A204.1 (cell line): Measurements from ENCODE around the gene NDUFS2.
"Not testable (repeated sequence)": the region's sequence is repeated elsewhere in the genome, so short reads cannot be mapped to it uniquely, and the experiment has no call there.

ENCODE experiments used
- FAIRE-seq: peaks from 2 replicates; lab custom pipeline; 2012; peaks lifted over from hg19 to GRCh38; lab: Jason Lieb, UNC

Gene NDUFS2

DNA sequence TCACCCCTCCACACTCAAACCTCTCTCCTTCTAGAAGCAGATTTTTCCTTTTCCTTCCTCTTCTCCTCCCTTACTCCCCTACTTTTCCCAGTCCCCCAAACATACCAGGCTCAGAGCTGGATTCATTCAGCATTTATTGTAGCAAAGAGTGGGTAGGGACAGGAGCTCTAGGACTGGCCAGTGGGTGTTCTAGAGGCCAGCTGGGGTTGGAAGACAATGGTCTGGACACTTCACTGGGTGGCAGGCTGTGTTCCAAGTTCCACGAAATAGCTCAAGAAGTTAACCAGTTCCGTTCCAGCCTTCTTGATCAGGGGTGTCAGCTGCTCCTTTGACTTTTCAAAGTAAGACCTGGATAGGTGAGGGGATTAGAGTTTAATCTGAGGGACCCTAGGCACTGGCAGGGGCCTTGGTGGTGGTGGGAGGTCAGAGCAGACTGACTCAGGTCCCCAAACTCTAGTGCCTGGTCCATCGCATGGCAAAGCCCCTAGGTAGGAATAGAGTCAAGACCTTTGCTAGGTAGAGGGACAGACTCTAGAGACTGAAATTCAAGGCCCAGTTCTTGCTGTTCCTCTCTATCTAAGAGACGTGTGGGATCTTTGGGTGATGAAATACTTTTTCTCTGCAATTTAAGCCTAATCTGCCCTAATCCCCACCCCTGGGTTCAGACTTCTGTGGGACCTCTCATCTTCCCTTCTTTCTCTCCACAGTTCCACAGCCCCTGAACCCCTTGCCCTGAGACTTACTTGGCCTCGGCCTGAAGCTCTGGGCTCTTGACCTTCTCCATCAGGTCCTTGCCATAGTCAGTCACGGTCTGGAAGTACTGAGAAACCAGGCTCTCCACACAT lies 20.2 kb downstream of the NDUFS2 start:
- FAIRE-seq: no peak

DNA sequence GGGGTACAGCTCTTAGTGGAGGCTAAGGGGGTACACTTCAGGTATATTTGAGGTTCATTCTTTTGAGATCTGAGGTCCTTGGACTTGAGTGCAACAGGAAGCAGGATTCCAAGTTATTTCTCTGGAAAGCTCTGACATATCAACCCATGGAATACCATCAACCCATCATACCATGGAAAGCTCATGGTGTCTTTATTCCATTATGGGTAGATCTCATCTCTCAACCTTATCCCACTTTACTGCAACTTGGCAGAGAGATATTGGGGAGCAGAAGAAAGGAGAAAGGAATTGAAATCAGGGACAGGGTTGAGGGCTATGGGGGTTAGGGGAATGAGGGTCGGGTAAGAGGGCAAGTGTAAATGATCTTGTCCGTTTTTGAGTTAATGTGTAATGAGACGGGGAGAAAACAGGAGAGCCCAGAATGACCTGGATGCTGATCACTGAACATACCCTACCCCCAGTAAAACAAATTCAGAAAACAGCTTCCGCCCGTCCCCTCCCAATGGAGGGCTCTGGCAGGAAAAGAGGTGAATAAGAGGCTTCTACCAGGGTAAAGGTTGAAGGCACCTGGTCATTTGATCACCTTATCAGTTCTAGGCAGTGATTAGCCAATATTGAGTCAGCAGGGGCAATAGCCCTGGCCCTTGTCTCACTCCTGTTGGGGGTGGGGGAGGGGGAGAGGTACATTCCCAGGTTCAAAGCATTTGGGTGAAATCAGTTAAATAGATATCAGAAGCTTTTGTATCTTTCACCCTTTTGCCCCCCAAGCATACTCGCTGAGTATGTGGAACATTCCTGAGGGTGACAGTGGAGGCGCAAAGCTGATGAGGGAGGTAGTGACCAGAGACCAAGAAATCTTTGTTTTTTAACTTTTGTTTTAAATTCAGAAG lies 21.9 kb downstream of the NDUFS2 start:
- FAIRE-seq: no peak

DNA sequence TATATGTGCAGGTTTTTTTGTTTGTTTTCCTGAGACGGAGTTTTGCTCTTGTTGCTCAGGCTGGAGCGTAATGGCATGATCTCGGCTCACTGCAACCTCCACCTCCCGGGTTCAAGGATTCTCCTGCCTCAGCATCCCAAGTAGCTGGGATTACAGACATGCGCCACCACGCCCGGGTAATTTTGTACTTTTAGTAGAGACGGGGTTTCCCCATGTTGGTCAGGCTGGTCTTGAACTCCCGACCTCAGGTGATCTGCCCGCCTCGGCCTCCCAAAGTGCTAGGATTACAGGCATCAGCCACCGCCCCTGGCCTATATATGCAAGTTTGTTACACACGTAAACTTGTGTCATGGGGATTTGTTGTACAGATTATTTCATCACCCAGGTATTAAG lies 22.5 kb downstream of the NDUFS2 start:
- FAIRE-seq: not testable (repeated sequence)

DNA sequence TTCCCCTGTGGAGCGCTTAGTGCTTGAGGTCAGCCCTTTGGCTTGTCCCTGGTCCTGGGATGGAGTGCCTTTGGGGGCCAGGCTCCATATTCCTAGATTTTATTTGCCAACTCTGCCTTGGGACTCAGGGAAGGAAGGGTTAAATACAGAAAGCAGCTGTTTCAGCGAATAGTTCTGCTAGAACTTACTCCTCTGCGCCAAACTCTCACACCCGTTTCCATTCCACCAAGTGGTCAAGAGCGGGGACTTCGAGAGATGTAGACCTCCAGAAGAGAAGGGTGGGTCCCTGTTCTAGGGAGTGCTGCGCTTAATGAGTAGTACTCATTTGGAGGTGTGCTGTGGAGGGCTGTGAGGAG lies 23.0 kb downstream of the NDUFS2 start:
- FAIRE-seq: no peak

DNA sequence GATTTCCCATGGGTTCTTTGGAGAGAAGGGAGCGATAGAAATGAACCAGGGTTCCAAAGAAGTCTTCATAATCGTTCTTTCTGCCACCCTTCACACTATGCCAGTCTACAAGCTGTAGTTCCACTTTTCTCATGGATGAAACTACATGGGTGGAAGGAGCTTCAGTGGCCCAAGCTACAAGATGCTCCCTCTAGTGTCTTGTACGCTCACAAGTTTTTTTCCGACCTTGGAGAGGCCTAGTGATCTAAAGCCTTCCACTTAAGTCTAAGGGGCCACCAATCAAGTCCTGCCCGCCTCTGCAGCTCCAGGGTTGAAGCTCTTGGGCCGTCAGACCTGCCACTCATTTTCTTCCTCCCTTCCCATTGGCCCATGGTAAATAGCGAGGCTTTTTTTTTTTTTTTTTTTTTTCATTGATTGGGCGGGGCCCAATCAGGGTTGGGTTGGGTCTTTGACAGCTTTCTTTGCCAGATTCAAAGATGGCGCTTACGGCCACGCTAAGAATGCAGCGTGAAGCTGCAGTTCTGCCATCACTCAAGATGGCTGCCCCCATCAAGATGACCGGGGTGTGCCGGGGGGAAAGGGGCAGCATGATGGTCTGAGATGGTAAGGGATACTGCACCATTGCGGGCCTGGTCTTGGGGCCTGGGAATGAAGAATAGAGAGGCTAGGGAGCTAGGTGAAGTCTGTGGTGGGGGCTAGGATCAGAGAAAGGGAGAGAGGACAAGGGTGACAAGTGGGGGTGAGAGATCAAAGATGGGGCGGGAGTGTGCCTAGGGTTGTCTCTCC lies 23.6 kb downstream of the NDUFS2 start, which contains the start of gene TOMM40L:
TSS of gene TOMM40L (plus strand) at position 527 of the 786 bp plus-strand sequence. CDS start 430 bp downstream, outside the sequence.
- FAIRE-seq: peak; percentile 99

DNA sequence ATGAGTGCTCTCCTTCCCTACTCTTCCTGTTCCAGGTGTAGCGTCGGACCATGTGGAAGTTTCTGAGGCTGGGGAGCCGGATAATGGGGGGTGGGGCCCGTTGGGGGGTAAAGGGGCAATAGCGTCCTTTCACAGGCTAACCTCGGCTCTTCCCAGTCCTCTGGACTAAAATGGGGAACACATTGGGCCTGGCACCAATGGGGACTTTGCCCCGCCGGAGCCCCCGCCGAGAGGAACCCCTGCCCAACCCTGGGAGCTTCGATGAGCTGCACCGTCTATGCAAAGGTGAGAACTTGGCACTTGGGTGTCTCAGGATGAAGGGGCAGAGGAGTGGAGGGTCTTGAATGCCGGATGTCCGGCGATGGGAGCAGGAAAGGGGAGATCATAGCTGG lies 24.1 kb downstream of the NDUFS2 start:
- no peak for FAIRE-seq

DNA sequence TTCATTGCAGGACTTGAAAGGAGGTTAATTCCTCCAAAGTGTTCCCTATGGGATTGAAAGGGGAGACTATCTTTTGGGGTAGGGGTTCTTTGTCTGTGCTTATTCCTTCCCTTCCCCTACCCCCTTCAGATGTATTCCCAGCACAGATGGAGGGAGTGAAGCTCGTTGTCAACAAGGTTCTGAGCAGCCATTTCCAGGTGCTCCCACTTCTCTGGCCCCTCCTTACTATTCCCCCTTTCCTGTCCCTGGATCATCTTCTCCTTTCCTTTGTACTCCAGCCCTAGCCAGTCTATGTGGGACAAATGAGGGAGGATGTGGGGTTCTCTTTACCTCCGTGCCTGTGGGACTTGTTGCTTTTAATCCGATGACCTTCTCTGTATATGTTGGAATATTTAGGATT lies 24.6 kb downstream of the NDUFS2 start:
- no peak for FAIRE-seq

DNA sequence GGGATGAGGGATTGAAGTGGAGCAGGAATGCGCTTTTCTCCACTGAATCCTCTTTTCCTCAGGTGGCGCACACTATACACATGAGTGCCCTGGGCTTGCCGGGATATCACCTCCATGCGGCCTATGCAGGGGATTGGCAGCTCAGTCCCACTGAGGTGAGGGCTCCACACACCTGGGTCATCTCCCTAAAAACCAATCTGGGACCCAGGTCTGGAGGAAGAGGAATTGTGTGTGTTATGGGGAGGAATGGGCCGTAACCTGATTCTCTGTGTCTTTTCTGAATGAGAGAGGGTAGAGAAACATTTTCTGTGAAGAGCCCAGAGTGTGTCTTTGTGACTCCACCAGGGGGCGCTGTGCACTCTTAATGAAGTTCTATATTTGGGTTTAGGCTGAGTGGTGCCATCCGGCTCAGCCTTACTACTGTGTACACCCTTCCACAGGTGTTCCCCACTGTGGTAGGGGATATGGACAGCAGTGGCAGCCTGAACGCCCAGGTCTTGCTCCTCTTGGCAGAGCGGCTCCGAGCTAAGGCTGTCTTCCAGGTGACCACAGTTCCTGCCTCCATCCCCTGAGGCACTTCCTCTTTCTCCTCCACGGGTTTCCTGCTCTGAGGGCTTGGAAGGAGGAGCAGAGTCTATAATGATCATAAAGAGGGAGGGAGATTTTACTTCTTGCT lies 25.2 kb downstream of the NDUFS2 start:
- peak; percentile 37 for FAIRE-seq

DNA sequence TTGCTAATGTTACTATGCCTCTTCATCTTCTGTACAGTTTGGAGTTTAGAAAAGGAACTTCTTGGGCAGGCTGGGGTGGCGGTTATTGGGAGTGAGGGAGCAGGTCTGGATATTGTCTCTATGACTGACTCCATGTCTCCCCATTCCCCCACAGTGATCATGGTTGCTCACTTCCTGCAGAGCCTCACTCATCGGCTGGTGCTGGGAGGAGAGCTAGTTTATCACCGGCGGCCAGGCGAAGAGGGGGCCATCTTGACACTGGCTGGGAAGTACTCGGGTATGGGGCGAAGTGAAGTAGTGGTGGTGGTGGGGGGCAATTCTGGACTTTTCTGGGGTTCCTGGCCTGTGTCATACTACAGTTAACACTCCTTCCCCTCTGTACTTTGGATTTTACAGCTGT lies 25.9 kb downstream of the NDUFS2 start:
- FAIRE-seq: no peak

DNA sequence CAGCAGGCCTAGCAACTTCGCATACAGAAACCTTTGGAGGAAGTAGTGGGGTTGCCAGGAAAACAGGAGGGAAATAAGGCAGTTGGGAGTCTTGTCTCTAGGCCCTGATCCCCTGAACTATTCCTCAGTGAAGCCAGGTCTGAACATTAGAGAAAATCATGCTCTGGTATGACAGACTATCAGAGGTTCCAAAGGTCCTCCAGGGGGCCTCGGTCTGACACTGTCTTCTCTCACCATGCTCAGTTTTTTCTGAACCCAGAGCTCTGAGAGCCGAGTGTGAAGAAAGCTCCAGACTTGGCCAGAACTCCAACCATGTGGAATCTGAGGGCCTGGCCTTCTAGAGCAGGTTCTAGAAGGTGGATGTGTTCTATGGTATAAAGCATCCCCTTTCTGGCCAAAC lies 27.7 kb downstream of the NDUFS2 start:
- FAIRE-seq: no peak

DNA sequence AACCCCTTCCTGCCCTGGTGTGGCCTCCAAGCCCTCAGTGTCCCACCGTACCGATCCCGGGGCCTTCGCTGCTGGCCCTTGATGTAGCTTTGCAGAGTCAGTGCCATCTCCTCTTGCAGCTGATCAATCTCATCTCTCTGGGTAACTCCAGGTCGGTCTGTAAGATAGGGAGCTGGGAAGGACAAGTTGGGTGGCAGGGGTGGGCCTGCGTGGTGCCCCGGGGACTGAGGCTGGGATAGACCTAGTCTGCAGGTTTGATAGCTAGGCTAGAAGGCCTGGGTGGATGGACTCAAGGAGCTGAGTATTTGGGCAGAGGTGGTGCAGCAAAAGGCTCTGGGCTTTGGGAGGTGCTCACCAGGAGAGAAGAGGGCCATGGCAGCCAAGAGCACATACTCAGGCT lies 28.6 kb downstream of the NDUFS2 start:
- FAIRE-seq: no peak

DNA sequence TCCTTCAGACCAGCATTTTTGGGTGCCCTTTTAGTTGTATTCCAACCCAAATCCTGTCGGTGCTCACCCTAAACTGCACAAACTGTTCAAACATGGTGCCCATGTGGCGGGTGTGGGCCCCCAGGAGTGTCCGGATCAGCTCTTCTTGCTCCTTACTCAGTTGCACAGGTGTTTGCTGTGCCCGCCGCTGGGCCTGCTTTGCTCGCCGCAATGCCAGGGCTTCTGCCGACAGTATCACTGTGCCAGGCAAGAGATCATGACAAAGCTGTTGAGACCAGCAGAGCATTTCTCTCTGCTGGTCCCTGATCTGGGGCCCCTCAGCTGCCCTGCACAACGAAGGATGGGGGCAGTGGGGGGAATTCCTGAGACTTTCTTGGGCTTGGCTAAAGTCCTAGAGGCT lies 30.9 kb downstream of the NDUFS2 start:
- no peak for FAIRE-seq

DNA sequence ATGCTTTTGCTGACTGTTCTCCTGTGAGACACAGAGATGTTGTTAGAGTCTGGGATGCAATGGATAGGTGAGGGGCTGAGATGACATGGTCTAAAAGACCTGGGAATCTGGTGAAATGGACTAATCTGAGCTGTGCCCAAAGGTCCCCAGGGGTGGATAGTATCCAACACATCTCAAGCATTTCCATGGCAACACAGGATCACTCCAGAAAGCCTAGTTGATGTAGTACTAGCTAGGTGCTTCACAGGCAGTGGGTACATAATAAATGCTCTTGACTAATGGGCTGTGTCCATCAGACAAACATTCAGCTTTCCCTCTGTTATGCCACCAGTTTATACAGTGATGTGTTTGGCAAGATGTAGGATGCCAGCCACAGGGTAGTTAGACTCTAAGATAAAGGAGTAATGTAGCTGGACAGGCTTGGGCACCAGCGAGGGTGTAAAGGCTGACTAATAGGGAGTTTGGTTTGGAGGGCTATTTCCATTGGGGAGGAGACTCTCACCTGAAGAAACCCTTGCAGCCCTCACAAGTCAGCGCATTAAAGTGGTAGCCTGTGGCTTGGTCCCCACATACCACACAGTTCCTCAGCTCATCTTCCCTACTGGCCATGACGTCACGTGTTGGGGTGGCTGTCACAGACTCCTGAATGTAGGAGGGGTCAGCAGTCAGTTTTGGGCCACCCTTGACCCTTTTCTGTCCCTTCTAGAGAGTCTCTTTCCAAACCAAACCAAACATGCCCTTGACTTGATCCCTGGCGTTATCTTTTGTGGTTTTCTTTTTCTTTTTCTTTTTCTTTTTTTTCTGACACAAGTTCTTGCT lies 34.0 kb downstream of the NDUFS2 start:
- no peak for FAIRE-seq

DNA sequence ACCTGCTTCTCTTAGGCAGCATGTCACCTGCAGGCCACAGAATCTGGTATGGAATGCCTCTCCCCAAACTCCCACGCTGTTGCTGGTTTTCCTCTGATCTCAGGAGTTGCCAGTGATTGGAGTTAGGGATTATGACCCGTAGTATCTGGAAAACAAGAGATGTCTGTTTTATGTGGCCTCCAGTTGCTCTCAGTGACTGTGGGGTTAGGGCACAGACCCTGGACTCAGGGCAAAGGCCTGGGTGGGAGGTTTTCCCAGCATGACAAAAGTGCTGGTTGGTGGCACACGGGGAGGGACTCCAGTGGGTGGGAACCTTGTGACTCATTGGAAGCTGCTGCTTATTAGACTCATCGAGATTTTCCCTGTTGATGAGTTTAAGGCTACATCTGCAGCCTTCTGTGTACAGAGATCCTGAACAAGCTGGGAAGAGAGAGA lies 35.9 kb downstream of the NDUFS2 start, which contains the start of gene NR1I3:
TSS of gene NR1I3 (minus strand) at position 165 of the 435 bp plus-strand sequence. CDS start 1,638 bp downstream, outside the sequence.
- FAIRE-seq: no peak

DNA sequence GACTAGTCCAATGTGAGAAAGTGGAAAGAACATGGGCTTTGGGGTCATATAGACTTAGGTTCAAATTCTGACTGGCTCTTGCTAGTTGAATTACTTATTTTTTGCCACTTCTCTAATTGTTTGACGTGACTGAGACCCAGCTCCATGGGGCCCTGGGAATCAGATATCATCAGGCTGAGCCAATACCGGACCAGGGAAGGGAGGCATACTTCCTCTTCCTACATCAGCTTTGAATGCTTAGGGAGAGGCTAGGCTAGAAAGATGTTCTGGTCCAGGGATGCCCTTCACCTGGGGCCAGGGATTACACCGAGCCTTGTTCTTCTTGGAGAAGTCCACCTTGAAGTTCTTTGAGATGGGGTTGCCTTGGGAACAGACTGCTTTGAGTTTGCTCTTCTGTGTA lies 39.5 kb downstream of the NDUFS2 start:
- no peak for FAIRE-seq

DNA sequence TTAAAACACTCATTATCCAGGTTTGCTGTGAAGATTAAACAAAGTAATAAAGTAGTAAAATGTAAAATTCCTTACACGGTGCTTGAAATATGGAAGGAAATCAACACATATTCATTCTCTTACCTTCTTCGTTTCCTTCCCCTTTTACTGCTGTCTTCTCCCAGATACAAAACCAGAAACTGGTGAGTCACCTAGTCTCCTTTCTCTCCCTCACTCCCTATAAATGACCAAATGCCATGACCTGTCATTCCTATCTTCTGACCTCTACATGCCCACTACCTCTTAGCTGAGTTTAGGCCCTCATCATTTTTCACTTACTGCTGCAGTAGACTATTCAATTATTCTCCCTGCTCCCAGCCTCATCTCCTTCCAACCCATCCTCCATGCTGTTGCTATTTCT lies 40.1 kb downstream of the NDUFS2 start:
- no peak for FAIRE-seq

DNA sequence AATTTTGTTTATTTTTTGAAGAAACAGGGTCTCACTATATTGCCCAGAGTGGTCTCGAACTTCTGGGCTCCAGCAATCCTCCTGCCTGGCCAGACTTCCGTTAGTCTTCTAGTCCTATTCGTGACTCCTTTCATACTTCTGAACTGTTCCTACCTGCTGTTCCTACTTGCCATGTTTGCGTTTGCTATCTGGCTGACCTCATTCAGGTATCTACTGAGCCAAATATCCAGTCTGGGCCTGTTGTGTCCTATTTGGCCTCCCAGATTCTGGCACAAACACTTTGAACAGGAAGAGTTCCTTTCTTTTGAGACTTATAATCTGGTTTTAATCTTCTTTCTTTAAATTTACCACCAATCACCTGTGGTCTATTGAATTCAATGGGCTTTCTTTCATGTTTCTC lies 42.7 kb downstream of the NDUFS2 start:
- FAIRE-seq: no peak

DNA sequence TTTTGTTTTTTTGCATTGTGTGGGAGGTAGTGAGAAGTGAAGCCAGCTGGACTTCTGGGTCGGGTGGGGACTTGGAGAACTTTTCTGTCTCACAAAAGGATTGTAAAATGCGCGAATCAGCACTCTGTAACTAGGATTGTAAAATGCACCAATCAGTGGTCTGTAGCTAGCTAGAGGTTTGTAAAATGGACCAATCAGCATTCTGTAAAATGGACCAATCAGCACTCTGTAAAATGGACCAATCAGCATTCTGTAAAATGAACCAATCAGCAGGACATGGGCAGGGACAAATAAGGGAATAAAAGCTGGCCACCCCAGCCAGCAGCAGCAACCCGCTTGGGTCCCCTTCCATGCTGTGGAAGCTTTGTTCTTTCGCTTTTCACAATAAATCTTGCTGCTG lies 47.9 kb downstream of the NDUFS2 start:
- not testable (repeated sequence) for FAIRE-seq

DNA sequence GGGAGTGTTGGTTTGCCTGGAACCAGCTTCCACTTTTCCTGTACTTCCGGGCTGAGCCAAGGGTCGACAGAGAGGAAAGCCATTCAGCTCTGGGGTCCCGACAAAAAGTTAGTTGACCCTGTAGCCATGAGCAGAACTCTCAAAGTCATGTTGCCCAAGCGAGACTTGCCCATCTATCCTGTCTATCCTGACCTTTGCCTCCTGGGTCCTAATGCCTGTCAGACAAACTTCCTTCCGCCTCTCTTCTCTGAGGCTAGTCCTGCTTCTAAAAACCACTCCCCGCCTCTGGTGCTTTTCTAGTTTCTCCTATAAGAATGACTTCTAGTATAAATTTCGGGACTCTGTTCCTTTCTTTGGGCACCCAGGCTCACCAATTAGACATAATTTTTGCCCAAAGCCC lies 48.7 kb downstream of the NDUFS2 start:
- FAIRE-seq: no peak

DNA sequence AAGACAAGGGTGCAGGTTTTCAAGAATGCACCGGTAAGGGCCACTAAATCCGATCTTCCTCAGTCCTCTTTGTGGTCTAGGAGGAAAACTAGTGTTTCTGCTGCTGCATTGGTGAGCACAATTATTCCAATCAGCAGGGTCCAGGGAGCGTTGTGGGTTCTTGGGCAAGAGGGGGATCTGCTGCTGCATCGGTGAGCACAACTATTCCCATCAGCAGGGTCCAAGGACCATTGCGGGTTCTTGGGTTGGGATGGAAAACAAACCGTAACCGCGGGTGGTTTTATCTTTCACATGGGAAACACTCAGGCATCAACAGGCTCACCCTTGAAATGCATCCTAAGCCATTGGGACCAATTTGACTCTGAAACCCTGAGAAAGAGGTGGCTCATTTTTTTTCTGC lies 49.4 kb downstream of the NDUFS2 start:
- no peak for FAIRE-seq

DNA sequence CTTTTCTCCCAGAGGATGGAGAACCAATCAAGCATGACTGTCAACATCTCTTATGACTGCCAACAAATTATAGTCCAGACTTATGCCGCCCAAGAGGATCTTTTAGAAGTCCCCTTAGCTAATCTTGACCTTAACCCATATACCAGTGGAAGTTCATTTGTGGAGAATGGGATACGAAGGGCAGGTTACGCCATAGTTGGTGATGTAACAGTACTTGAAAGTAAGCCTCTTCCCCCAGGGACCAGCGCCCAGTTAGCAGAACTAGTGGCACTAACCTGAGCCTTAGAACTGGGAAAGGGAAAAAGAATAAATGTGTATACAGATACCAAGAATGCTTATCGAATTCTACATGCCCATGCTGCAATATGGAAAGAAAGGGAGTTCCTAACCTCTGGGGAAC lies 53.1 kb downstream of the NDUFS2 start:
- FAIRE-seq: not testable (repeated sequence)
